ENCODE results near the gene FAM13A. TPM values are rescaled to one million over a fixed set of nuclear protein-coding genes. Genes with fewer than 3 reads are reported as not detected.

FAM13A gene
- total and polyA plus RNA-seq, 3 donors from 2014 or later, result 30.7 to 123 (median 109) TPM

- 47 to 64% methylated on average over 2 of the region's 2 CpGs for WGBS, 2 donors
- no peaks in the 10 kb centered on the region for H3K9me3 ChIP-seq
- no peak for TF ChIP-seq CTCF (IDR thresholded peaks at IDR 0.05)
- no peak for TF ChIP-seq POLR2A (IDR thresholded peaks at IDR 0.05)
- DNase-seq, result no peak
- intact Hi-C loops (cut with DNase I; ENCODE audit: low total_unique reads), result no loop called here
- no peaks in the 10 kb centered on the region for H3K27me3 ChIP-seq
- H3K4me1 ChIP-seq, result peaks cover 4% of the 10 kb centered on the region
- no peaks in the 10 kb centered on the region for H3K36me3 ChIP-seq (ENCODE audit: low read depth, missing control alignments)
- peak overlapping the region; percentile 1 to 60 for H3K27ac ChIP-seq
- H3K4me3 ChIP-seq, result no peak overlapping the region
These were observed 175.8 kb downstream of the FAM13A start for GRCh38 chr4:88881227-88881569.

- H3K9me3 ChIP-seq, result no peaks in the 10 kb centered on the region
- intact Hi-C loops (cut with DNase I; ENCODE audit: low total_unique reads), result no loop called here
- TF ChIP-seq CTCF (IDR thresholded peaks at IDR 0.05) (no peak), POLR2A (IDR thresholded peaks at IDR 0.05) (no peak)
- no peaks in the 10 kb centered on the region for H3K27me3 ChIP-seq
- H3K4me1 ChIP-seq, result peaks cover 4% of the 10 kb centered on the region
- WGBS, 2 donors, result 72 to 79% methylated on average over 7 to 10 of the region's 11 CpGs
- DNase-seq, result no peak
- no peaks in the 10 kb centered on the region for H3K36me3 ChIP-seq (ENCODE audit: low read depth, missing control alignments)
- no peak overlapping the region for H3K4me3 ChIP-seq
- peak overlapping the region; percentile 1 to 60 for H3K27ac ChIP-seq
These were observed 176.3 kb downstream of the FAM13A start for GRCh38 chr4:88880501-88881226.

- H3K36me3 ChIP-seq (ENCODE audit: low read depth, missing control alignments), result no peaks in the 10 kb centered on the region
- peak overlapping the region; percentile 1 to 3 for H3K27ac ChIP-seq
- H3K4me3 ChIP-seq, result no peak overlapping the region
- intact Hi-C loops (cut with DNase I; ENCODE audit: low total_unique reads), result no loop called here
- no peaks in the 10 kb centered on the region for H3K9me3 ChIP-seq
- no peaks in the 10 kb centered on the region for H3K27me3 ChIP-seq
- WGBS, 2 donors, result 74% methylated on average over 4 of the region's 4 CpGs
- DNase-seq, result no peak
- TF ChIP-seq CTCF (IDR thresholded peaks at IDR 0.05) (no peak), POLR2A (IDR thresholded peaks at IDR 0.05) (no peak)
- H3K4me1 ChIP-seq, result peaks cover 4% of the 10 kb centered on the region
These were observed 177.0 kb downstream of the FAM13A start for GRCh38 chr4:88879991-88880390.

GRCh38 chr4:88878642-88879041, 178.3 kb downstream of the FAM13A start:
- H3K36me3 ChIP-seq (ENCODE audit: low read depth, missing control alignments), result no peaks in the 10 kb centered on the region
- no peak overlapping the region for H3K27ac ChIP-seq
- no peak for TF ChIP-seq POLR2A (IDR thresholded peaks at IDR 0.05)
- no peak for TF ChIP-seq CTCF (IDR thresholded peaks at IDR 0.05)
- H3K4me3 ChIP-seq, result no peak overlapping the region
- DNase-seq, result no peak
- H3K9me3 ChIP-seq, result no peaks in the 10 kb centered on the region
- 80 to 94% methylated on average over 1 of the region's 1 CpG for WGBS, 2 donors
- peaks cover 4% of the 10 kb centered on the region for H3K4me1 ChIP-seq
- intact Hi-C loops (cut with DNase I; ENCODE audit: low total_unique reads), result no loop called here
- H3K27me3 ChIP-seq, result no peaks in the 10 kb centered on the region

GRCh38 chr4:88870428-88870827, 186.6 kb downstream of the FAM13A start:
- Histone ChIP-seq H3K27me3 (no peaks in the 10 kb centered on the region), H3K9me3 (no peaks in the 10 kb centered on the region), H3K27ac (no peak overlapping the region), H3K36me3 (ENCODE audit: low read depth, missing control alignments) (no peaks in the 10 kb centered on the region), H3K4me1 (no peaks in the 10 kb centered on the region), H3K4me3 (no peak overlapping the region)
- no peak for TF ChIP-seq POLR2A (IDR thresholded peaks at IDR 0.05)
- intact Hi-C loops (cut with DNase I; ENCODE audit: low total_unique reads), result no loop called here
- DNase-seq, result no peak
- WGBS, 2 donors, result 84 to 92% methylated on average over 6 to 9 of the region's 9 CpGs
